Stimulated activated CD8-positive, alpha-beta memory T cell treated with anti-CD3 and anti-CD28 coated beads, Interleukin-7, amount 100 ng/mL, for 1 hour (primary cell): Measurements from ENCODE around the gene NT5M.
"Not testable (repeated sequence)": the region's sequence is repeated elsewhere in the genome, so short reads cannot be mapped to it uniquely, and the experiment has no call there.

Source experiments
- DNase-seq, 2 donors: peaks; one replicate each; pipeline ENCODE4 v3.0.0-alpha.2; 2020; ENCODE audit warnings: low read depth in 2 of 2

Gene NT5M

DNA sequence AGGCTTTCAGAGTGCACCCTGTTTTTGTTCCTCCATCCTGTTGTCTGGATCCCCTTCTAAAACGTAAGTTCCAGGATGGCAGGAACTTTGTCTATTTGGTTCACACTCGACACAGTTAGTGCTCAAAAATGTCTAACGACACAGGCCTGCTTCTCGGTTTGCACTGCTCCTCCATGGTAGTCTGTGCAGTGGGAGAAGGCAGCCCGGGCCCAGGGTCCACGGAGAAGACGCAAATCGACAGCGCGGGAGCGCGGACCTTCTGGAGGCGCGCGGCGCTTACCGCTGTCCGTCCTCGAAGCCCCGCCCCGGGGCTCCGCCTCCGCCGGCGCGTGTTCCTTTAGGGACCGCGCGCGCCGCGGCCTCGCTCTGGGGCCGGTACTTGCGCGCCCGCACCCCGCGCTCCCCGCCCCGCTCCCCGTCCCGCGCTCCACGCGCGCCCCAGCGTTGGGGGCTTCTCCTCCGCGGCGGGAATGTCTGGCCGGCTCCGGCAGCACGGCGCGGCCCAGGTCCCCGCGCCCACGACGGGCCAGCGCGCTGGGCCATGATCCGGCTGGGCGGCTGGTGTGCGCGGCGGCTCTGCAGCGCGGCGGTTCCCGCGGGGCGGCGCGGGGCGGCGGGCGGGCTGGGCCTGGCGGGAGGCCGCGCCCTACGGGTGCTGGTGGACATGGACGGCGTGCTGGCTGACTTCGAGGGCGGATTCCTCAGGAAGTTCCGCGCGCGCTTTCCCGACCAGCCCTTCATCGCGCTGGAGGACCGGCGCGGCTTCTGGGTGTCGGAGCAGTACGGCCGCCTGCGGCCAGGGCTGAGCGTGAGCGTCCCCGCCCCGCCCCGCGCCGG lies at the start of gene NT5M:
Gene NT5M, plus strand, starts transcription at position 364 of the 837 bp plus-strand sequence. Its CDS starts 178 bp downstream, at position 542.
- DNase-seq = peak; percentile 26 to 36

DNA sequence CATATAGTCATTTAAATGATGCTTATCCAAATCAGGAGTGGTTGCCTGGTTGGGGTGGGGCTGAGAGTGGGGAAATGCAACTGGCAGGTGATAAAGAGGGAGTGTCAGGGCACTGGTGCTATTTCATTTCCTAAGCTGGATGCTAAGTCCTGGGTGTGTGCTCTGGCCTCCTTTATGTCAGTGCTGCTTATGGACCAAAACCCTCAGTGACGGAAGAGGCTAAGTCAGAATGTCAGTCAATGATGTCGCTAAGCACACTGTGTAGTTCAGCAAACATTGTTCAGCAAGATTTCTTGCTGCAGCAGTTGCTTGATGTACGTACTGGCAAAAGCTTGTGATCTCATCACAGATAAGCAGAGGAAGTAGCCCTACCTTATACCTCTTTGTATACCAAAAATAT lies 49.8 kb upstream of the NT5M start:
- DNase-seq = no peak

DNA sequence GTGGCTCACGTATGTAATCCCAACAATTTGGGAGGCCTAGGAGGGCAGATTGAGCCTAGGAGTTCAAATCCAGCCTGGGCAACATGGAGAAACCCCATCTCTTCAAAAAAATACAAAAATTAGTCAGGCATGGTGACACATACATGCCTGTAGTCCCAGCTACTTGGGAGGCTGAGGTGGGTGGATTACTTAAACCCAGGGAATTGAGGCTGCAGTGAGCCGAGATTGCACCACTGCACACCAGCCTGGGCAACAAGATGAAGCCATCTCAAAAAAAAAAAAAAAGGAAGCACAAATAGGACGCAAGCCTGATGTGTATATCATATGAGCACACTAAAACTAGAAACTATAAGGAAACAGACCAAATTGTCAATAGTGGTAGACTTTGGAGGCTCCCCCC lies 49.1 kb upstream of the NT5M start:
- no peak for DNase-seq

DNA sequence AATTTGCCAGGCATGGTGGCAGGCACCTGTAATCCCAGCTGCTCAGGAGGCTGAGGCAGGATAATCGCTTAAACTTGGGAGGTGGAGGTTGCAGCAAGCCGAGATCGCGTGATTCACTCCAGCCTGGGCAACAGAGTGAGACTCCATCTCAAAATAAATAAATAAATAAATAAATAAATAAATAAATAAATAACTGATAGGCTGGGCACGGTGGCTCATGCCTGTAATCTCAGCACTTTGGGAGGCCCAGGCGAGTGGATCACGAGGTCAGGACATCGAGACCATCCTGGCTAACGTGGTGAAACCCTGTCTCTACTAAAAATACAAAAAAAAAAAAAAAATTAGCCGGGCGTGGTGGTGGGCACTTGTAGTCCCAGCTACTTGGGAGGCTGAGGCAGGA lies 47.5 kb upstream of the NT5M start:
- not testable (repeated sequence) for DNase-seq

DNA sequence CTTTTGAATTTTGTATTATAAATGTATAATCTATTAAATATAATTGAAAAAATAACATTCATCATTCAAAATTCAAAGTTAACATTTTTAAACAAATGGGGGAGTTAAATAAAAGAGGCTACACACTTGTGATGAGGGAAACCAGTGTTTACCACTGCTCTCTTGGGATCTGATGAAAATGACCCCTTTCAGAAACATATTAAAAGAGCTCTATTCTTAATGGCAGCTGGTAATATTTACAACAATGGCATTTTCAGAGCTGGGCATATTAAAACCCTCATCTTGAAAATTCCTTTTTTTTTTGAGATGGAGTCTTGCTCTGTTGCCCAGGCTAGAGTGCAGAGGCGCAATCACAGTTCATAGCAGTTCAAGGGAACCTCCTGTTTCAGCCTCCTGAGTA lies 46.9 kb upstream of the NT5M start:
- DNase-seq = no peak

DNA sequence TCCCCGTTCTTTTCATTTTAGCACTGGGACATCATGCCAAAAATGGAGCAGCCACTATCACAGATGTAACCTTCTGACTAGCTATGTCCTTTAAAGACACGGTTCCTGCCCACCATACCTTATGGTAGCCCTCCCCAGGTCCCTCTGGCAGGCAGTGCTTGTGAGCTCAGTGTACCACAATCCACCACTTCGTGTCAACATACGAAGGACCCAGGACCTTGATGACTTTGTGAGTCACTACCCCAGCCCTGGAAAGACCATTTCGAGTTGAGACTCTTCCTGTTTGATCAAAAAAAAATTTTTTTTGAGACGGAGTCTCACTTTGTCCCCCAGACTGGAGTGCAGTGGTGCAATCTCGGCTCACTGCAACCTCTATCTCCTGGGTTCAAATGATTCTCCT lies 45.2 kb upstream of the NT5M start:
- DNase-seq = no peak

DNA sequence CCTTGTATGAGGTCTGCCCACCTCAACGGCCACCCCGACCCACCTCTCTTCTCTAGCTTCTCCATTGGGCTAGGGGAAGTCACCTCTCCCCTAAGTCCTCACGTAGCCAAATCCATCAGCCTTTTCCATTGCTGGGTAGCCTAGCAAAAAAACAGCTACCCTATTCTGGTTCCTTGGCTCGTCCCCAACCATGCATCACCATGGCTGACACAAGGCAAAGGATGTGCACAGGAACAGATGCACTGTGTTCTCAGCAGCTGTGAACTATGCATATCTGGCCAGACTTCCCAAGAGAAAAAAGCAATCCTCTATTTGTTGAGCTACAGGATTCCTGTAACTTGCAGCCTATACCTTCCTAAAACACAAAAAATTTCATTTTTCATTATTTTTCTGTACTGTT lies 44.2 kb upstream of the NT5M start:
- DNase-seq = no peak

DNA sequence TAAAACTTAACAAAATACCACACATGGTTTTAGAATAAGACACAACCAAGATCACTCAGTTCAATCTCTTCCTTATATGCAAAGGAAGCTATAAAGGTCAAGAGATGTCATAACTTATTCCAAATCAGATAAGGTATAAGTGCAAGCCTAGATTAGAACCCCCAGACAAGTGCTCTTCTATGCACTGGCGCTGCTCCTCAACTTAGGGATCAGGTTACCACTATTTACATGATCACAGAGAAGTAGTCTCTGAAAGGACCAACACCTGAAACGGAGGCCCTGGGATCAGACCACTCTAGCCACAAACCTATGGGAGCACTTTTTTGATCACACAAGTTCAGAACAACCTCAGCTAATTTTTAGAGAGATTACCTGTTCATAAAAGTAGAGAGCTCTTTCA lies 38.7 kb upstream of the NT5M start:
- no peak for DNase-seq

DNA sequence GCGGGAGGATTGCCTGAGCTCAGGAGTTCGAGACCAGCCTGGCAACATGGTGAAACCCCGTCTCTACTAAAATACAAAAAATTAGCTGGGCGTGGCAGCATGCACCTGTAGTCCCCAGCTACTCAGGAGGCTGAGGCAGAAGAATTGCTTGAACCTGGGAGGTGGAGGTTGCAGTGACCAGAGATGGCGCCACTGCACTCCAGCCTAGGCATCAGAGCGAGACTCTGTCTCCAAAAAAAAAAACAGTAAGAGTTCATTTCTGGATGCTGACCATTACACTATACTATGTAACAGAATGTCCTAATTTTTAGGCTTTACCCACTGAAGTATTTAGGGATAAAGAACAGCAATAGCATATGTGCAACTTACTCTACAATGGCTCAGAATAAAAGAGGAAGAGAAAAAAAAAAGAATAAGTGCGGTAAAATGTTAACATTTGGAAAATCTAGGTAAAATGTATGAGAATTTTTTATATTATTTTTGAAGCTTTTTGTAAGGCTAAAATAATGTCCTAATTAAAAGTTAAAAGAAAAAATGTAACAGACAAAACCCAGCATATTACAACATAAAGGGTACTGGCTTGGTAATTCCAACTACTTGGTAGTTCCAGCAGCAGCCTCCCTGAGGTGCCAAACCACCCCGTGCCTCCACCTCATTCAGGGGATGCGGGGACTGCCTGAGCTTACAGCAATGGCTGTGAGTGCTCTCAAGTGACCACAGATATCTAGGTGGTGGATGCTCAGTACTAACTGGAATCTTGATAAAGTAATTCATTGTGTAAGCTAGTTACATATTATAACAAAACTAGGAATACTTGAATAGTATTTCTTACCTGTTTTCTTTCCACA lies 33.0 kb upstream of the NT5M start:
- no peak for DNase-seq

DNA sequence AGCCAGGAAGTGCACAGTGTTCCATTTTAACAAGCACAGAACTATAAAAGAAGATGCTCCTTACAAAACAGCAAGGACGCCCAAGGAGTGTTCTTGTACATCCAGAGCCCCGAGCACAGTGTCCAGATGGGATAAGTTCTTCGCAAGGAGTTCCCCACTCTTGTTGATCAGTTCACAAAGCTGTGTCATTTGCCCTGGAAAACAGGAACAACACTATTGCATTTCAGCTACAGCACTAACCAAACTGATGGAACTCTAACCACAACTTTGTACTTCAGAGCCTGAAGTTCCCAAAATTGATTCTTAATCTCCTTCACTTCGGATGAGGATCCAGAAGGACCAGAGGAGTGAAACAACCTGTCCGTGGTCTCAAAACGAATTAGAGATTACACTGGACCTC lies 27.2 kb upstream of the NT5M start:
- no peak for DNase-seq

DNA sequence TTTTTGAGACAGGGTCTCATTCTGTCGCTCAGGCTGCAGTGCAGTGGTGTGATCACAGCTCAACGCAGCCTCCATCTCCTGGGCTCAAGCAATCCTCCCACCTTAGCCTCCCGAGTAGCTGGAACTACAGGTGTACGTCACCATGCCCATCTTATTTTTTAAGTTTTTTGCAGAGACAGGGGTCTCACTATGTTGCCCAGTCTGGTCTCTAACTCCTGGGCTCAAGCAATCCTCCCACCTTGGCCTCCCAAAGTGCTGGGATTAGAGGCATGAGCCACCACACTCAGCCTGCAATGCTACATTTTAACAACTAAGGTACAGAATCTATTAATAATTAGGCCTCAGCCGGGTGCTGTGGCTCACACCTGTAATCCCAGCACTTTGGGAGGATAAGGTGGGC lies 25.7 kb upstream of the NT5M start:
- DNase-seq = not testable (repeated sequence)

DNA sequence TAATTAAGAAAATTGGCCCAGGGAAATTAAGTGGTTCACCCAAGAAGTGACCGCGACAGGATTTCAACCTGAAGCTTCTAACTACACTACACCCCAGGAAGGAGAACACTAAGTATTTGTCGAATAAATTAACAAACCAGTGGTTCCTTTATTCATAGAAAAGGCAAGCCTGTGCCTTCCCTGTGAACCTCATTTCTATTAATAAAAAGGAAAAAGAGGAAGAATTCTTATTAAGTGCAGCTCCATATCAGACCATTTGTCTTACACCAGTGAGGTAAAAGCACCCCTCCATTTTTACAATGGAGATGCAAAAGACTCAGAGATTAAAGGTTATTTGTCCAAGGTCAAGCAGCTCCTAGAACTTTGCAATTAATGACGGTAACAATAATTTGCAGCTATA lies 23.9 kb upstream of the NT5M start:
- no peak for DNase-seq

DNA sequence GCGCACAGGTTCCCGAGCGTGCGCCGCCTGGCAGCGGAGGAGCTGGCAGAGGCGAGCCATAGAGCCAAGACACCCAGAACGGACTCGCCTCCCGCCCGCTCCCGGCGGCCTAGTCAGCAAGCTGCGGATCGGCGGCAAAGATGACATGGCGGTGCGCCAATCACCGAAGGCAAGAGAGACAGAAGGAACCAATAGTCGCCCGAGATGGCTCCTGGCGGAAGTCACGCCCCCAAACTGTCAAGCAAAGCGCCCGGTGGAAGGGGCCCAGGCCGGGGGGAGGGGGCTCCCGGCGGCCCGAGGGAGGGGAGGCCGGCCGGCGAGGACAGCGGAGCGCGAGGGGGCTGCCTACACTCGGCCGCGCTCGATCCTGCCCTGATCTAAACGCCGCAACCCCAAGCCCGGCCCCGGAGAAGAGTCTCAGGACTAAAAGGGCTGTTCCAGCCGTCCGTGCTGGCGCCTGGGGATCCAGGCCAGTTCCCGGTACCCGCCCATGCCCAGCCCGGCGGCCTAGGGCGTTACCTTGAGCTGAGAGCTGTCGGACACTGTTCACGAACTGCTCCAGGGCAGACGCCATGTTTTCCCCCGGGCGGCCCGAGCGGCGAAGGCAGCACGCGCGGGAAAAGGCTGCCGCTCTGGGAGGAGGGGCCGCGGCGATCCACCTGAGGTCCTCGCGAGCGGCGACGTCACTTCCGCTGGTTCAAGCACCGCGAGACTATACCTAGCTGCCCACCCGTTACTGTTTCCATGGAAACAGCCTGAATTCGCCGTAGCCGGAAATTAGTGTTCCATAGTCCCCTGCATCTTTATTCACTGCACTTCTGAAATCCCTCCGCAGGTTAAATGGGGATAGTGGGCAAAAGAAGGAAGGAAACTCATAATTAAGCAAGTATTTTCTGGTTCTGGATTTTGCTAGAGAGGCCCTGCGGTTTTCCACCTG lies 22.3 kb upstream of the NT5M start, which contains the start of gene COPS3:
Gene COPS3, minus strand, starts transcription at position 634 of the 937 bp plus-strand sequence. Its CDS starts 60 bp downstream, at position 574.
- DNase-seq = peak; percentile 92 to 93

DNA sequence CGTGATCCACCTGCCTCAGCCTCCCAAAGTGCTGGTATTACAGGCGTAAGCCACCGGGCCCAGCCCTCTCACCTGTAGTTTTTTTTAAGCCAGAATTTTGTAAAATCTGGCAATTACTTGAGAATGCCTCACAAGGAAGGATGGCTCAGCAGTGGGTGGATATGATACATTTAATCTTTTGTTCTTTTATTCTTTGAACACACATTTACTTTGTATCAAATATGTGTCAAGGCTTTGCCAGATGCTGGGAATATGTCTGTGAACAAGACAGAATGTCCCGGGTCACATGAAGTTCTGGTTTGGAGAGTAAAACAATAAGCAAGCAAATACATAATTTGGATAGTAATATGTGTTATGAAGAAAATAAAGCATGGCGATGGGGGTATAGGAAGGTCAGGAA lies 17.2 kb upstream of the NT5M start:
- no peak for DNase-seq

DNA sequence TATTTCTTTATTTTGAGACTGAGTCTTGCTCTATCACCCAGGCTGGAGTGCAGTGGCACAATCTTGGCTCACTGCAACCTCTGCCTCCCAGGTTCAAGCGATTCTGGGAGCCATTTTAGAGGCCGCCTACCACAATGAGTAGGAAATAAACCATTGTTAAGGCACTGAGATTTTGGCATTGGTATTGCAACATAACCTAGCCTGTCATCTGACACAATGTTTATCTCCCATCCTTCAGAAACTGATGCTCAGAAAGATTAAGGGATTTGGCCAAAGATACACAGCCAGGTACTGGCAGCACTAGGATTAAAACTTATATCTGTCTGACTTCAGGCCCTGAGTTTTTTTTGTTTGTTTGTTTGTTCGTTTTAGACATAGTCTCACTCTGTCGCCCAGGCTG lies 14.1 kb upstream of the NT5M start:
- no peak for DNase-seq

DNA sequence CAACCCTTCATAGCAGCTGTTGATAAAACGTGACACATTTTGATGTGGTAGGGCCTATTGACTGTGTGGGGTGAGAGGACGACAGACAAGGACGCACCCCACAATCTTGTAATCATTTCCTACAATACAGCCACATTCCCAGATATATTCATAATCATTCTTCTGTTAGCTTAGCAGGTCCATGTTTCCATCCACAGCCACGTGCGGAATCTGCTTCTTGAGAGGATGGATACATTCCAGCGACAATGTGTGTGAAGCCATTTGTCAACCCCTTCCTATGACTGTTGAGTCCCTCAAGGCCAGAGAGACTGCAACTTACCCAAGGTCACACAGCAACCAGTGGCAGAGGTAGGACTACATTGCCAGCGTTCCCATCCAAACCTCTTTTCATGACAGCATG lies 13.5 kb upstream of the NT5M start:
- DNase-seq = no peak

DNA sequence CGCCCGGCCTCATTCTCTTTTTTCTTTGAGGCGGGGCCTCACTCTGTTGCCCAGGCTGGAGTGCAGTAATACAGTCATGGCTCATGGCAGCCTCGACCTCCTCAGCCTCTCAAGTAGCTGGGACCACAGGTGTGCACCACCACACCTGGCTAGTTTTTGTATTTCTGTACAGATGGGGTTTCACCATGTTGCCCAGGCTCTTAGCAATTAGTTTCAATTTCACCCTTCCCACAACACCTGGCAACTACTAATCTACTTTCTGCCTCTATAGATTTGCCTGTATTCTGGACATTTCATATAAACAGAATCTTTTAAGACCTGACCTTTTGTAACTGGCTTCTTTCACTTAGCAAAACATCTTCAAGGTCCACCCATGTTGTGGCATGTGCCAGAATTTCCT lies 8.0 kb upstream of the NT5M start:
- DNase-seq = no peak

DNA sequence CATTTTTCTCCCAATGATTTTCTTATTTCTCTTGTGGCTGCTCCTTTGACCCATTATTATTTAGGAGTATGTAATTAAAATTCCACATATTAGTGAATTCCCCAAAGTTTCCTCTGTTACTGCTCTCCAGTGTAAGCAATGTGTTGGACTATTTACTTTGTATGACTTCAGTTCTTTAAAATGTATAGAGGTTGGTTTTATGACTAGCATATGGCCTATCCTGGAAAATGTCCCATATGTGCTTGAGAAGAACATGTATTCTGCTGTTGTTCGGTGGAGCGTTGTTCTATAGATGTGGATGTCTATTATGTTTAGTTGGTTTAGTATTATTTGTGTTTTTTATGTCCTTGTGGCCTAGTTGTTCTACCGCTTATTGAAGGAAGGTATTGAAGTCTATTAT lies 6.0 kb upstream of the NT5M start:
- DNase-seq = no peak

DNA sequence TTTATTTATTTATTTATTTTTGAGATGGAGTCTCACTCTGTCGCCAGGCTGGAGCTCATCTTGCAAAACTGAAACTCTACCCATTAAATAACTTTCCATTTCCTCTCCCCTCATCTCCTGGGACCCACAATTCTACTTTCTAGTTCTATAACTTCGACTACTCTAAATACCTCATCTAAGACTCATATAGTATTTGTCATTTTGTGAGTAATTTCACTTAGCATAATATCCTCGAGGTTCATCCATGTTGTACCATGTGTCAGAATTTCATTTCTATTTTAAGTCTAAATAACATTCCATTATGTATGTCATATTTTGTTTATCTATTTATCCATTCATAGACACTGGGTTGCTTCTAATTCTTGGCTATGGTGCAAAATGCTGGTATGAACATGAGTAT lies 5.1 kb upstream of the NT5M start:
- no peak for DNase-seq

DNA sequence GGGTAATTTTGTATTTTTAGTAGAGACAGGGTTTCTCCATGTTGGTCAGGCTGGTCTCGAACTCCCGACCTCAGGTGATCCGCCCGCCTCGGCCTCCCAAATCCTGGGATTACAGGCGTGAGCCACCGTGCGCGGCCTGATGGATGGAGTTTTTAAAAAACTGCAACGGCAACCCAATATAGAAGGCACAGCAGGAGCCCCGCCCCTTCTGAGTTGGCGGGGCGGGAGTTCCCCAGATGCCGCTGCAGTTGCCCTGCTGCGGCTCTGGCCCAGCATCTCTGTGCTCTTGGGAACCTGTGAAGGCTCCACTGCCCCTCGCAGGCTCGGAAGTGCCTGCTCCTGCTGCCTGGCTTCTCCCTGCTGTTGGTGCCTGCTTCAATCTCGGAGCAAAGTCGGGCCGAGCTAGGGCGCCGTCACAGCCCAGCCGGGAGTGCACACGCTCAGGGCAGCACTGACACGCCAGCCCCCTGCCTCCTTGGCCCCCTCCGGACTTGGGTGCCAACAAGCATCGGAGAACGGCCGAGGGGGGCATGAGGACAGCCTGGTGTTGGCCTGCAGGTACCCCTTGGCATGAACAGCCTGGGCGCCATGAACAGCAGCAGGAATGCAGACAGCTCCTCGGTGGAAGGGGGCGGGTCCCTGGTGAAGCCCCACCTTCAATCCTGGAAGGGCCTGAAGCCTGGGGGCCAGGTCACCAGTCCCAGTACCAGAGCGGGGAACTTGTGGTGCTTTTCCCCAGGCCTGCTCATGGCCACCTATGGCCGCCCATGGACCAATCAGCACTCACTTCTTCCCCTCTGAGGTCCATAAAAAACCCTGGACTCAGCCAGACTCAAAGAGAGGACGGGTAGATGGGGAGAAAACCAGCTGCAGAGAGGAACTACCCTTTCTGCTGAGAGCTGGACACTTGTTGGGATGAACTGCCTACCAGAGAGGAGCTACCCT lies 2.3 kb upstream of the NT5M start:
- DNase-seq = peak in 1 of 2 donors; percentile 25

DNA sequence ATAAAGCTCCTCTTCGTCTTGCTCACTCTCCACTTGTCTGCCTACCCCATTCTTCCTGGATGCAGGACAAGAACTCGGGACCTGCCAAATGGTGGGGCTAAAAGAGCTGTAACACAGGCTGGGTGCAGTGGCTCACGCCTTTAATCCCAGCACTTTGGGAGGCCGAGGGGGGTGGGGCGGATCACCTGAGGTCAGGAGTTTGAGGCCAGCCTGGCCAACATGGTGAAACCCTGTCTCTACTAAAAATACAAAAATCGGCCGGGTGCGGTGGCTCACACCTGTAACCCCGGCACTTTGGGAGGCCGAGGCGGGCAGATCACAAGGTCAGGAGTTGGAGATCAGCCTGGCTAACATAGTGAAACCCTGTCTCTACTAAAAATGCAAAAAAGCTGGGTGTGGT lies 1.5 kb upstream of the NT5M start:
- not testable (repeated sequence) for DNase-seq
